GM21447 (cell line): ENCODE data around the gene SEMA5A.

Experiments used
- ATAC-seq: cut with Tn5 transposase; IDR thresholded peaks from one replicate; pipeline ENCODE4 v1.9.1; 2021; ENCODE audit not compliant: unreplicated experiment

SEMA5A gene

GRCh38 chr5:9139344-9139743, 406.5 kb downstream of the SEMA5A start:
- no peak for ATAC-seq

DNA sequence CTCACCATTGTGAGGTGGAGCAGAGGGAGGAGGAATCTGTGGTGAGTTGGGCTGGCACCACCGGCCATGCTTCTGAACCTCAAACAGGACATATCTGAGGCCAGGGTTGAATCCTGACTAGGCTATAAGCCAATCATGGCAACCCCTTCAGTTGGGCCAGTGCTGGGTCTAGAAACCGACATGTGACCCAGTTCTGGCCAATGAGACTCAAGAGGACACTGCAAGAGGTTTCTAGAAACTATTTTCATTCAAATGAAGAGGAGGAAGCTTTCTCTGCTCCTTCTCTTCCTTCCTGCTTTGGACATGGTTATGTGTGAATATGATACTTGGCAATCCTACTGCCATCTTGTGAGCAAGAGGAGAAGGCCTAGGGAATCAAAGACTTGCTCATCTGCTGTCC, 417.7 kb downstream of the SEMA5A start:
- no peak for ATAC-seq

DNA sequence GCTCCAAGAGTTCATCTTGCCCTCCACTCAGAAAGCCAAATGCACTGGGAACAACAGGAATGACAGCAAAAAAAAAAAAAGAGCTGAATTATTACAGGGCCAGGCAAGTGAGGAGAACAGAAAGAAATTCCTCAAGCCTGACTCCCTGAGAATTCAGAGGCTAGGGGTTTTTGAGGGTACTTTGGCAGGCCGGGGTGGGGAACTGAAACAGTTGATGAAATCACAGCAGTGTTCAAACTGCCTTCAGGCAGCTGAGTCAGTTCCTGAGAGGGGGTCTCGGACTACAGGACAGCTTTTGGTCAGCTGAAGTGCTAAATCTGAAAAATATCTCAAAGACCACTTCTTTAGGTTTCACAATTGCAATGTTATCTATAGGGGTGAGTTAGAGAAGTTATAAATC, 419.4 kb downstream of the SEMA5A start:
- no peak for ATAC-seq

DNA sequence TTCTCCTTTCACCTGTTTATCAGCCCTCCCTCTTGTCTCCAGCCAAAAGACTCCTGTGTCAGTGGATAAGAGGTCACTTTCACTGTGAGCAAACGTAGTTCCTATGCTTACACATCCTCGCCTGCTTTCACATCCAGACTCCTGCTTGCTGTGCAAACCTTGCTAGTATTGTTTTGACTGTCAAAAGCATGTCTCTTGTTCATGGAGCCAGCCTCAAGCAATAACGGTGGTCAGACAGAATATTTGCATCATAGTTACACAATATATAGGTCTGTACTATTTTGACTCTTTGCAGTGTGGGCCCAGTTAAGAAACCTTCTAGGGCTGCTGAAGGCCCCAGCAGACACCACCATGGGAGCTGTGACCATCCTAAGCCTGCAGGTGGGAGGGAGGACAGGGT, 420.0 kb downstream of the SEMA5A start:
- no peak for ATAC-seq

- ATAC-seq, result no peak
Observed at GRCh38 chr5:9124838-9125237, 421.0 kb downstream of the SEMA5A start.

DNA sequence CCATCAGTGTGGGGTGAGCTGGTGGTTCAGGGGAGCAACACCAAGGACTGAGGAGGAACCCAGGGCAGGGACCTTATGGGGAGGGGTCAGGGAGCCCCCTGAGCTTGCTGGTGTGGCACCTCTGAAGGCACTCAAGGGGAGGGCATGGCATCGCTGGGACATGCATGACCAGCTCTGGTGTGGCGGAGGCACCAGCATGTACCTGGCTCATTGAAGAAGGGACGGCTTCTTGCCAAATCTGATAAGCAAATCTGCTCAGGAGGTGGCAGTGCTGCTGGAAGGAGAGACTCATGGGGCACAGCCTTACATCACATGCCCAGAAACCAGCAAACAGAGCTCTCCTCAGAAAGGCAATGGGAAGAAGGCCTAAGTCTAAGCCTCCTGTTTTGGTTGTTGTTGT, 421.8 kb downstream of the SEMA5A start:
- no peak for ATAC-seq

DNA sequence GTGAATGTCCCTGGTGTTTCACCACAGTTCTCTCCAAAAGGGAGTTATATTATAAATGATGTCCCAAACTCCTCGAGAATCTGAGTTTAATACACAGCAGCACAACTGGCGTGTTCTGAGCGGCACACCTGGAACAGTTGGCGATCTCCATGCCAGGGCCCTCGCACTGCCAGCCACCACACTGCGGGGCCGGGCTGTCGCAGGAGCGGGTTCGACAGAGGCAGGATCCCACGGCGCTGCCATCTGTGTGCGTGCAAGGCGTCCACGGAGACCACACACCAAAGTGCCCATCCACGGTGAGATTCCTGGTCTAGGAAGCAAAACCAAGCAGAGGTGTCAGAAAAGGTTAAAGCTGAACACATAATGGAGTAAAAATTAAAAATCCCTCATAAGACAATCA, 423.3 kb downstream of the SEMA5A start:
- ATAC-seq, result no peak

GRCh38 chr5:9121597-9121996, 424.3 kb downstream of the SEMA5A start:
- ATAC-seq, result no peak

- no peak for ATAC-seq
Observed at GRCh38 chr5:9118852-9119251, 427.0 kb downstream of the SEMA5A start.

- no peak for ATAC-seq
Observed at GRCh38 chr5:9115093-9115492, 430.8 kb downstream of the SEMA5A start.

- no peak for ATAC-seq
Observed at GRCh38 chr5:9112520-9113291, 433.2 kb downstream of the SEMA5A start.

DNA sequence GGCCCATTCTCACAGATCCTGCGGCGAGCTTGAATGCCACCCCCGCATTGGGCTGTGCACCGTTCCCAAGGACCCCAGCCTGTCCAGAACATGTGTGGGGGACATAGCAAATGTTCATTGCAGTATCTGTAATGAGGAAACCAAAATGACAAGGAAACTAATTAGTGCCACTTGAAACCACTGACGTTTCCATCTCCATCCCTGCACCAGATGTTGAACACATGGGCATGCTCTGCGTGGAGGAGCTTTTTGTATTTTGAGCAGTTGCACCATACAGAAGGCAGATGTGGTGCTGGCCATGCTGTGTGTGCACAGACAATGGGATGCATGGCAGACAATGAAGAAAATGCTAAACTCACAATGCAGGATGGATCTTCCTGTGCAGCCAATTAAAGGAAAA, 437.7 kb downstream of the SEMA5A start:
- ATAC-seq, result no peak

DNA sequence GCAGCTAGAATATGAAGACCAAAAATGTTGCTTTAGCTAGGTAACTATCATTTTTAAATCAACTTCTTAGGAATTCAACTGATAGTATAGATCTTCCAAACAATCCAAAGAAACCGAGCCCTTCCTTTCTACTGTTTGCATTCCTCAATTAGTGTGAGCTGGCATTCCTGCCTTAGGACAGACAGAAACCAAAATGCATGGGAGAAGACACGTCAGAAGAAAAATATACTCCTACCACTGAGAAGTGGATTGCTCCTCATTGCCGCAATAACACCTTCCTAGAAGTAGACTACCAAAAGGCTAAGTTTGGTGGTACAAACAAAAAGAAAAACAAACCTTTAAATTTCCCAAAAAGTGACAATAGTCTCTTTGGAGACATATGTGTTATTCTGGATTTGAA, 440.0 kb downstream of the SEMA5A start:
- ATAC-seq, result no peak

DNA sequence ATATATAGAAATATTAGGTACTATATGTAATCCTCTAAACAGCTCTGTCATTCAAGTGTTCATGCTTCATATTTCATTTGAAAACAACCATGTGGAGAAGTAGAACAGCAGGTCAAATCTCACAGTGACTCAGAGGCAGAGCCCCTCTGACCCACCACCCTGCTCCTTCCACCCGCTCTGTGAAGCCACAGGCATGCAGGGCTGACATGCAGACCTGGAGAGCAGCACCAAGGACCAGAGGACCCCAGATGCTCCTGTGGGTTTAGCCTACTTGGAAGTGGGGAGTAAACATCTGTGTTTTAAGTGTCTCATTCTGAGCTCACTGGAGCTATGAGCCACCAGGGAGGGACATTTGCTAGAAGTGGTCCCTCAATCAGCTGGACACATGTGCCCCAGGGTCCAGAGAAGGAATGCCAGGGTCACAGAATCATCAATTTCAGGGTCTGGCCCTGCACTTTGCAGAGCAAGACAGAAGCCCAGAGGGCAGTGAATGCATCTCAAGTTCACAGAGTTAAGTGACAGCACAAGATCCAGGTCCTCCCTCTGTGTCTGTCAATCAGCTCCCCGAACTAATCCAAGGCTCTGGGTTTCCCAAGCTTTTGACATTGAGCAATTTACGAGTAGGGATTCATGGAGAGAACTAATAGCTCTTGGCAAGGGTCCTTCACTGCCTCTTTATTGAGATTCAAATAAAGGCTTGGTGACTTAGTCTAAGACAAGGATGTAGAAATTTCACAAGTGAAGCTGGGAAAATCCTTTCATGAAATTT, 441.1 kb downstream of the SEMA5A start:
- ATAC-seq, result no peak

GRCh38 chr5:9103290-9103689, 442.6 kb downstream of the SEMA5A start:
- no peak for ATAC-seq

DNA sequence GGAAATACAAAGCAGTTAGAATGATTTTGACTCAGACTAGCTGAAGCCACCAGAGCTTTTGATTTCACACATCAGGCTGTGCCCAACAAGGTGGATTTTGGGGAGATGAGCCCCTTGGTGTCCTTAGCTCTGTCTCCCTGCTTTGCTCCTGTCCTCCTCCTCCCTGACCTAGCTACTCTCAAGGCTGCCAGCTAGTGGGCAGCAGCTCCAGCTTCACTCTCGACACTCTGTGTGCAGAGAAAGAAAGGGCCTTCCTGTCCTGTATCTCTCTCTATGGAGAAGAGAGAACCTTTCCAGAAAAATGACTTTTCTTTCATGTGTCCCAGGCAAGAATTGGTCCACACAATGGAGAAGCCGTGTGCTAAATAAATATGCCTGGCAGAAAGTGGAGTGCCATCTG, 446.2 kb downstream of the SEMA5A start:
- no peak for ATAC-seq

DNA sequence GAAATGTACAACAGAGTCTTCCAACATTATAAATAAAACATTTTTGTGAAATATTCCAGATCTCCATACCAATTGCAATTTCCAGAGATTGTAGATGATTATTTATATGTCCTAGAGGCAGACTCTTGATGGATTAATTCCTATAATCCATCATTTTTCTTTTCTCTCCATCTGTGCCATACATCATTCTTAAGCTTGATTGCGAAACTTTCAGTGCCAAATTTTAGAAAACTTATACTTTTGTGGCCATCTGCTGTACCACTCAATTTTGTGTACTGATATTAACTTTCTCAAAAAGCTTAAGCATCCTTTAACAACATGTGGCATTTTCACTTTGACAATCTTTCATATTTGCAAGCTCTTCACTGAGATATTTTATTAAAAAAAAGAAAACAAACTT, 446.9 kb downstream of the SEMA5A start:
- no peak for ATAC-seq

GRCh38 chr5:9094582-9094981, 451.3 kb downstream of the SEMA5A start:
- no peak for ATAC-seq

- no peak for ATAC-seq
Observed at GRCh38 chr5:9091896-9092662, 453.8 kb downstream of the SEMA5A start.

DNA sequence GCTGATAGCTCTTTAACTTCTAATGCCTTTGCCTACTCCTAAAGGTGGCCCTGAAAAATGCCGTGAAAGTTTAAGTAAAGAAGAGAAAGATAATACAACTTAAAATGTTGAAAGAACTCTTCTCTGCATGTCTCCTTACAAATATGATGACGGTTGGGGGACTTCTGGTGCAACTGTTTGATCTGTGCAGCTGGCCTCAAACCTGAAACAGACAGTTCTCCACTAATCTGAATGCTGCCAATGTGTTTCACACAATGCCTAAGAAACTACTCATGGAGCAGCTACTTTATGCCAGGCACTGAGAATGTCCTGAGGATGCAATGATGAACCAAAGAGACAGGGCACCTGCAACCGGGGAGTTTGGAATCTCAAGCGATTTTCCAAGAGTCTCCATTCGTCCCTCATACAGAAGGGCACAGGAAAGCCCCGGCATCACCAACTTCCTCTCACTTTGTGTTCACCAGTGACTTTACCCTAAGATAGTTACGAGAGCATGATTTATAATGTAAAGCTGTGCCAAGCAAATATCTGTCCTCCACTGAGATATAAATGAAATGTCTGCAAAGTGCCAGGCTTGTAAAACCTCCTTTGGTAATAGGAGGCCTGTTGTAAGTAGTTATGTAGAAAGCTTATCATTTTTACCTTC, 455.4 kb downstream of the SEMA5A start:
- no peak for ATAC-seq

GRCh38 chr5:9089893-9090292, 456.0 kb downstream of the SEMA5A start:
- ATAC-seq, result no peak
